ENCODE data around the gene SLC41A3.
"Not testable (repeated sequence)": the region's sequence is repeated elsewhere in the genome, so short reads cannot be mapped to it uniquely, and the experiment has no call there.

The SLC41A3 gene

GRCh38 chr3:126009181-126009580 is 74.7 kb downstream of the SLC41A3 start:
- Histone ChIP-seq H3K4me3 (ENCODE audit: low read depth, low read length) (no peak overlapping the region), H3K27me3 (ENCODE audit: control insufficient read depth, insufficient read depth, low read length) (no peaks in the 10 kb centered on the region), H3K9me3 (ENCODE audit: control insufficient read depth, insufficient read depth, low read length) (no peaks in the 10 kb centered on the region), H3K4me1 (ENCODE audit: control insufficient read depth, insufficient read depth, low read length) (peaks cover 2% of the 10 kb centered on the region; the same call in 1 of the 2 replicates), H3K9ac (ENCODE audit: low read depth, low read length) (no peak overlapping the region), H3K36me3 (ENCODE audit: control insufficient read depth, insufficient read depth, low read length) (peaks cover 11% of the 10 kb centered on the region), H3K27ac (ENCODE audit: low read depth, low read length) (no peak overlapping the region)

- H3K9me3 ChIP-seq (ENCODE audit: control insufficient read depth, insufficient read depth, low read length): no peaks in the 10 kb centered on the region
- H3K27ac ChIP-seq (ENCODE audit: low read depth, low read length): no peak overlapping the region
- H3K9ac ChIP-seq (ENCODE audit: low read depth, low read length): no peak overlapping the region
- H3K4me1 ChIP-seq (ENCODE audit: control insufficient read depth, insufficient read depth, low read length): no peaks in the 10 kb centered on the region
- no peaks in the 10 kb centered on the region for H3K27me3 ChIP-seq (ENCODE audit: control insufficient read depth, insufficient read depth, low read length)
- H3K4me3 ChIP-seq (ENCODE audit: low read depth, low read length): no peak overlapping the region
- peaks cover 11% of the 10 kb centered on the region for H3K36me3 ChIP-seq (ENCODE audit: control insufficient read depth, insufficient read depth, low read length)
Observed at GRCh38 chr3:126008219-126008618, 75.7 kb downstream of the SLC41A3 start.

- Histone ChIP-seq H3K4me3 (ENCODE audit: low read depth, low read length) (no peak overlapping the region), H3K4me1 (ENCODE audit: control insufficient read depth, insufficient read depth, low read length) (no peaks in the 10 kb centered on the region), H3K27ac (ENCODE audit: low read depth, low read length) (no peak overlapping the region), H3K9me3 (ENCODE audit: control insufficient read depth, insufficient read depth, low read length) (no peaks in the 10 kb centered on the region), H3K27me3 (ENCODE audit: control insufficient read depth, insufficient read depth, low read length) (no peaks in the 10 kb centered on the region), H3K9ac (ENCODE audit: low read depth, low read length) (no peak overlapping the region), H3K36me3 (ENCODE audit: control insufficient read depth, insufficient read depth, low read length) (peaks cover 11% of the 10 kb centered on the region)
Observed at GRCh38 chr3:126005951-126006350, 78.0 kb downstream of the SLC41A3 start.

GRCh38 chr3:126004692-126005091 is 79.2 kb downstream of the SLC41A3 start:
- no peaks in the 10 kb centered on the region for H3K9me3 ChIP-seq (ENCODE audit: control insufficient read depth, insufficient read depth, low read length)
- H3K27me3 ChIP-seq (ENCODE audit: control insufficient read depth, insufficient read depth, low read length): no peaks in the 10 kb centered on the region
- H3K36me3 ChIP-seq (ENCODE audit: control insufficient read depth, insufficient read depth, low read length): peaks cover 11% of the 10 kb centered on the region
- no peaks in the 10 kb centered on the region for H3K4me1 ChIP-seq (ENCODE audit: control insufficient read depth, insufficient read depth, low read length)
- H3K27ac ChIP-seq (ENCODE audit: low read depth, low read length): no peak overlapping the region
- H3K9ac ChIP-seq (ENCODE audit: low read depth, low read length): no peak overlapping the region
- H3K4me3 ChIP-seq (ENCODE audit: low read depth, low read length): no peak overlapping the region

- Histone ChIP-seq H3K9me3 (ENCODE audit: control insufficient read depth, insufficient read depth, low read length) (no peaks in the 10 kb centered on the region), H3K9ac (ENCODE audit: low read depth, low read length) (no peak overlapping the region), H3K4me3 (ENCODE audit: low read depth, low read length) (no peak overlapping the region), H3K36me3 (ENCODE audit: control insufficient read depth, insufficient read depth, low read length) (peaks cover 11% of the 10 kb centered on the region), H3K4me1 (ENCODE audit: control insufficient read depth, insufficient read depth, low read length) (no peaks in the 10 kb centered on the region), H3K27me3 (ENCODE audit: control insufficient read depth, insufficient read depth, low read length) (no peaks in the 10 kb centered on the region), H3K27ac (ENCODE audit: low read depth, low read length) (no peak overlapping the region)
Observed at GRCh38 chr3:126004217-126004616, 79.7 kb downstream of the SLC41A3 start.

- H3K4me1 ChIP-seq (ENCODE audit: control insufficient read depth, insufficient read depth, low read length): no peaks in the 10 kb centered on the region
- H3K36me3 ChIP-seq (ENCODE audit: control insufficient read depth, insufficient read depth, low read length): peaks cover 11% of the 10 kb centered on the region
- H3K9me3 ChIP-seq (ENCODE audit: control insufficient read depth, insufficient read depth, low read length): no peaks in the 10 kb centered on the region
- H3K27ac ChIP-seq (ENCODE audit: low read depth, low read length): no peak overlapping the region
- H3K9ac ChIP-seq (ENCODE audit: low read depth, low read length): no peak overlapping the region
- no peak overlapping the region for H3K4me3 ChIP-seq (ENCODE audit: low read depth, low read length)
- no peaks in the 10 kb centered on the region for H3K27me3 ChIP-seq (ENCODE audit: control insufficient read depth, insufficient read depth, low read length)
Observed at GRCh38 chr3:126003447-126004190, 80.3 kb downstream of the SLC41A3 start.

- H3K27me3 ChIP-seq (ENCODE audit: control insufficient read depth, insufficient read depth, low read length): no peaks in the 10 kb centered on the region
Observed at GRCh38 chr3:126002189-126002588, 81.7 kb downstream of the SLC41A3 start.

GRCh38 chr3:125996751-125997150 is 87.2 kb downstream of the SLC41A3 start:
- not testable (repeated sequence) for H3K27me3 ChIP-seq (ENCODE audit: control insufficient read depth, insufficient read depth, low read length); H3K27ac ChIP-seq (ENCODE audit: low read depth, low read length); H3K9ac ChIP-seq (ENCODE audit: low read depth, low read length); H3K9me3 ChIP-seq (ENCODE audit: control insufficient read depth, insufficient read depth, low read length); H3K36me3 ChIP-seq (ENCODE audit: control insufficient read depth, insufficient read depth, low read length); H3K4me1 ChIP-seq (ENCODE audit: control insufficient read depth, insufficient read depth, low read length); H3K4me3 ChIP-seq (ENCODE audit: low read depth, low read length)

More at GRCh38 chr3:126002189-126002588, 81.7 kb downstream of the SLC41A3 start:
- Histone ChIP-seq H3K4me3 (ENCODE audit: low read depth, low read length) (no peak overlapping the region), H3K9ac (ENCODE audit: low read depth, low read length) (no peak overlapping the region), H3K36me3 (ENCODE audit: control insufficient read depth, insufficient read depth, low read length) (peaks cover 7% of the 10 kb centered on the region; the same call in 1 of the 2 replicates), H3K9me3 (ENCODE audit: control insufficient read depth, insufficient read depth, low read length) (no peaks in the 10 kb centered on the region), H3K4me1 (ENCODE audit: control insufficient read depth, insufficient read depth, low read length) (no peaks in the 10 kb centered on the region), H3K27ac (ENCODE audit: low read depth, low read length) (no peak overlapping the region)

GRCh38 chr3:125990253-125990970 is 93.5 kb downstream of the SLC41A3 start:
- Histone ChIP-seq H3K9ac (ENCODE audit: low read depth, low read length) (peak overlapping the region; percentile 79), H3K36me3 (ENCODE audit: control insufficient read depth, insufficient read depth, low read length) (no peaks in the 10 kb centered on the region), H3K4me1 (ENCODE audit: control insufficient read depth, insufficient read depth, low read length) (peaks cover 7% of the 10 kb centered on the region; the same call in 1 of the 2 replicates), H3K9me3 (ENCODE audit: control insufficient read depth, insufficient read depth, low read length) (no peaks in the 10 kb centered on the region), H3K27ac (ENCODE audit: low read depth, low read length) (peak overlapping the region; percentile 92), H3K27me3 (ENCODE audit: control insufficient read depth, insufficient read depth, low read length) (no peaks in the 10 kb centered on the region), H3K4me3 (ENCODE audit: low read depth, low read length) (peak overlapping the region; percentile 94)

GRCh38 chr3:125984951-125985350 is 99.0 kb downstream of the SLC41A3 start:
- not testable (repeated sequence) for H3K4me3 ChIP-seq (ENCODE audit: low read depth, low read length); H3K9ac ChIP-seq (ENCODE audit: low read depth, low read length); H3K4me1 ChIP-seq (ENCODE audit: control insufficient read depth, insufficient read depth, low read length); H3K36me3 ChIP-seq (ENCODE audit: control insufficient read depth, insufficient read depth, low read length); H3K9me3 ChIP-seq (ENCODE audit: control insufficient read depth, insufficient read depth, low read length); H3K27ac ChIP-seq (ENCODE audit: low read depth, low read length); H3K27me3 ChIP-seq (ENCODE audit: control insufficient read depth, insufficient read depth, low read length)

GRCh38 chr3:125977104-125977503 is 106.8 kb downstream of the SLC41A3 start:
- not testable (repeated sequence) for H3K27ac ChIP-seq (ENCODE audit: low read depth, low read length); H3K27me3 ChIP-seq (ENCODE audit: control insufficient read depth, insufficient read depth, low read length); H3K4me1 ChIP-seq (ENCODE audit: control insufficient read depth, insufficient read depth, low read length); H3K4me3 ChIP-seq (ENCODE audit: low read depth, low read length); H3K36me3 ChIP-seq (ENCODE audit: control insufficient read depth, insufficient read depth, low read length); H3K9me3 ChIP-seq (ENCODE audit: control insufficient read depth, insufficient read depth, low read length); H3K9ac ChIP-seq (ENCODE audit: low read depth, low read length)

Data from HUES48 (cell line).